GM12878 (cell line): ENCODE results near the gene THBD. TPM values are rescaled to one million over a fixed set of nuclear protein-coding genes. Genes with fewer than 3 reads are reported as not detected.

ENCODE experiments used
- ATAC-seq: fragments of 200-7000 bp; cut with Tn5 transposase; 3 replicates; pipeline ENCODE4 v1.9.1; 2020; ENCODE audit warnings: mild to moderate bottlenecking, moderate library complexity
- BruUV-seq: library from RNA; stranded (reverse); fragments of 400-500 nt; replicated peaks from 2 replicates; lab custom pipeline; 2021; lab: Mats Ljungman, UMichigan
- CTCF ChIA-PET: fragments of 300-600 bp; sonication (Branson Sonifier 250); formaldehyde crosslinking; extraction: SDS; loops from one replicate; lab custom pipeline; 2021; ENCODE audit warnings: inconsistent platforms; lab: Yijun Ruan, JAX
- POLR2A ChIA-PET: fragments of 350-600 bp; formaldehyde crosslinking; extraction: SDS; loops from one replicate; lab custom pipeline; 2021; ENCODE audit warnings: inconsistent platforms; lab: Charles Lee
- RAD21 ChIA-PET: fragments of 300-600 bp; sonication (Branson Sonifier 250); formaldehyde crosslinking; loops from one replicate; lab custom pipeline; 2023; ENCODE audit warnings: antibody characterized with exemption; ENCODE audit not compliant: unreplicated experiment; lab: Charles Lee
- SMC1A ChIA-PET: fragments of 300-600 bp; sonication (Branson Sonifier 250); formaldehyde crosslinking; loops from one replicate; lab custom pipeline; 2023; ENCODE audit not compliant: unreplicated experiment, uncharacterized antibody; lab: Charles Lee
- DNase-seq: peaks from one replicate; pipeline ENCODE4 v3.0.0-alpha.2; 2011; ENCODE audit warnings: low read depth, low spot score
- FAIRE-seq: peaks from 3 replicates; lab custom pipeline; 2011; peaks lifted over from hg19 to GRCh38; lab: Jason Lieb, UNC
- H2AFZ ChIP-seq: 2 replicates; pipeline ENCODE4 v1.6.0; 2011; ENCODE audit warnings: low read depth, low read length, control low read depth; ENCODE audit not compliant: control insufficient read depth
- H3K27ac ChIP-seq: 2 replicates; pipeline ENCODE4 v1.5.1; 2011; ENCODE audit warnings: control low read depth; ENCODE audit not compliant: control insufficient read depth, insufficient read depth
- H3K27me3 ChIP-seq, 2 experiments: replicated peaks in 1 of 2; 2 replicates each; pipeline versions ENCODE4 v1.6.0 to v1.6.1; 2011; ENCODE audit warnings: low read length in 1 of 2; ENCODE audit not compliant: control insufficient read depth in 2 of 2, insufficient read depth in 2 of 2
- H3K36me3 ChIP-seq, 2 experiments: 2 replicates each; pipeline ENCODE4 v1.5.1; 2011; ENCODE audit warnings: low read length in 1 of 2; ENCODE audit not compliant: control insufficient read depth in 2 of 2, insufficient read depth in 2 of 2
- H3K4me1 ChIP-seq: 2 replicates; pipeline ENCODE4 v1.6.1; 2011; ENCODE audit warnings: mild to moderate bottlenecking, low read length, moderate library complexity, mixed read lengths; ENCODE audit not compliant: control insufficient read depth, insufficient read depth
- H3K4me2 ChIP-seq: 2 replicates; pipeline ENCODE4 v1.6.0; 2011; ENCODE audit warnings: control low read depth; ENCODE audit not compliant: control insufficient read depth, insufficient read depth
- H3K4me3 ChIP-seq: fragments of 200-600 bp; sonication (generic); 2 replicates; pipeline ENCODE4 v1.5.1; 2016
- H3K79me2 ChIP-seq: 2 replicates; pipeline ENCODE4 v1.6.0; 2011; ENCODE audit warnings: low read length; ENCODE audit not compliant: control insufficient read depth, insufficient read depth
- H3K9ac ChIP-seq: 2 replicates; pipeline ENCODE4 v1.8.0; 2011; ENCODE audit warnings: low read length, control low read depth, mixed read lengths; ENCODE audit not compliant: control insufficient read depth, insufficient read depth
- H3K9me3 ChIP-seq: replicated peaks from 3 replicates; pipeline ENCODE4 v1.5.1; 2011; ENCODE audit warnings: mild to moderate bottlenecking, low read length; ENCODE audit not compliant: control insufficient read depth, insufficient read depth
- H4K20me1 ChIP-seq: 2 replicates; pipeline ENCODE4 v1.6.0; 2011; ENCODE audit not compliant: control insufficient read depth, insufficient read depth
- GATAD2B ChIP-seq: fragments of 450-650 bp; conservative IDR thresholded peaks from 2 replicates; pipeline ENCODE4 v1.6.1; 2017; ENCODE audit warnings: low read depth, mild to moderate bottlenecking, moderate library complexity
- IKZF1 ChIP-seq: fragments of 450-650 bp; conservative IDR thresholded peaks from 2 replicates; pipeline ENCODE4 v1.6.1; 2017; ENCODE audit warnings: antibody characterized with exemption, mild to moderate bottlenecking
- IRF4 ChIP-seq: IDR thresholded peaks from 2 replicates; pipeline ENCODE4 v1.6.1; 2011; ENCODE audit warnings: low read depth, low read length
- LARP7 ChIP-seq: fragments of 450-650 bp; IDR thresholded peaks from 2 replicates; pipeline ENCODE4 v1.6.1; 2017; ENCODE audit warnings: mild to moderate bottlenecking
- MYC ChIP-seq: IDR thresholded peaks from 2 replicates; pipeline ENCODE4 v1.6.1; 2011; ENCODE audit warnings: mild to moderate bottlenecking, low read length, moderate library complexity, inconsistent platforms; ENCODE audit not compliant: insufficient read depth, insufficient replicate concordance, insufficient read length, severe bottlenecking
- NR2C2 ChIP-seq: IDR thresholded peaks from 2 replicates; pipeline ENCODE4 v1.6.1; 2011; ENCODE audit warnings: borderline replicate concordance, low read depth; ENCODE audit not compliant: control insufficient read depth, insufficient read length
- PML ChIP-seq: IDR thresholded peaks from 2 replicates; pipeline ENCODE4 v1.6.1; 2012; ENCODE audit warnings: low read length, inconsistent platforms
- SPI1 ChIP-seq: IDR thresholded peaks from 2 replicates; pipeline ENCODE4 v1.6.1; 2011; ENCODE audit warnings: low read depth, mild to moderate bottlenecking, low read length, moderate library complexity, borderline replicate concordance; ENCODE audit not compliant: insufficient read depth
- ZNF217 ChIP-seq: fragments of 450-650 bp; IDR thresholded peaks from 2 replicates; pipeline ENCODE4 v1.6.1; 2017; ENCODE audit warnings: antibody characterized with exemption, mild to moderate bottlenecking
- WGBS: methylation state at CpG from one replicate; pipeline ENCODE4 v1.1.6; 2016; ENCODE audit warnings: low lambda C conversion rate; ENCODE audit not compliant: insufficient replicate concordance, insufficient coverage; ENCODE audit errors: missing lambda C conversion rate; 5-methylcytosine and 5-hydroxymethylcytosine counted together
- in situ Hi-C: fragments of 300-500 bp; cut with MboI; formaldehyde crosslinking; loops from 9 replicates; pipeline ENCODE4 v1.14.3; 2018; ENCODE audit warnings: mixed read lengths
- intact Hi-C: fragments of 100-400 bp; cut with micrococcal nuclease; formaldehyde crosslinking; loops from one replicate; pipeline ENCODE4 v1.14.2; 2022; ENCODE audit not compliant: unreplicated experiment
- polyA plus RNA-seq, 11 experiments: library from polyadenylated mRNA; depleted of rRNA in 4 of 11; unstranded in 6 of 11; stranded (reverse) in 5 of 11; fragments of >200 nt; fragmentation: Nextera tagmentation in 4 of 11; fragmentation: Illumina TruSeq in 1 of 11; extraction: Ambion mirVana in 4 of 11; extraction: Trizol in 1 of 11; gene quantifications; 1 replicate in 1 of 11; 2 replicates in 10 of 11; pipeline versions ENCODE4 v1.2.1 to v1.2.3, GENCODE V29; 2011 to 2016; ENCODE audit warnings: inconsistent platforms in 2 of 11, missing spikeins in 2 of 11, low read depth in 1 of 11
- total RNA-seq, 4 experiments: library from RNA; depleted of rRNA in 3 of 4; stranded (reverse); fragments of >200 nt in 3 of 4; fragmentation: Illumina TruSeq in 1 of 4; extraction: Trizol in 1 of 4; gene quantifications; 2 replicates each; pipeline versions ENCODE4 v1.2.1 to v1.2.3, GENCODE V29; 2013 to 2021
- TF ChIP-seq, protein P1 (sequence below): fragments of 450-650 bp; formaldehyde crosslinking; IDR thresholded peaks from 2 replicates; pipeline ENCODE4 v1.5.0; 2022; ENCODE audit warnings: mild to moderate bottlenecking, missing genetic modification characterization
- TF ChIP-seq, protein P2 (sequence below): IDR thresholded peaks from 2 replicates; pipeline ENCODE4 v1.6.1; 2012; ENCODE audit warnings: low read depth, low read length, improper control_type of control experiment

Gene THBD
- total and polyA plus RNA-seq, 10 of the 15 experiments (the other 5 are each of a cell fraction or from before 2014, with no cell fraction given), result not detected

DNA sequence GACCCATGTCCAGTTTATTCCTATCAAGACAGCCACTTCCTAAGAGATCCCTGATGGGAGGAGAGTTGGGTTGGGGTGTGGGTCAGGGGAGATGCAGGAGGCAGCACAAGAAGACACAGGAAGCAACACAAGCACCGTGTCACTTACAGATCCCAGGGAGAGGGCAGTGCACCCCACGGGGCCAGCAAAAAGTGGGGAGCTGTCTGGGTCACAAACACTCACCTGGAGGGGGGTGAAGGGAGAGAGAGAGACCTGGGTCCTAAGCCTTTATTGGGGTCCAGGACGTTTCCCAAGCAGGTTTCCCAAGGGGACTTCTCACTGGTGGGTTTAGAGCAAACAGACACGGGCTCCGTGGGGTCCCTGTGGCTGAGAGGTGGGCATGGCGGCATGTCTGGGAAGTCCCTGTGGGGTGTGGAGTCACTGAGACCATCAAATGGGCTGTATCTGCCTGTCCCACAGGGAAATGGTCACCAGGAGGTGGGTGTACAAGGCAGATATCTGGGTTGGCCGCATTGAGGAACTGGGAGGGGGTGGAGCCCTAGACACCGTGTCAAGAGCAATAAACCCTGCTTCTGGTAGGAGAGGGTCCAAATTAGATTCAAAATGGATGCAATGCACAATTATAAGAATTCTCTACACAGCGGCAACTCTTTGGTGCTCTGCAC is 38.2 kb upstream of the THBD start:
- ChIA-PET RAD21 (interaction anchor here (2.6 kb wide), 1 partner anchor 38 kb away, joined by 9 read pairs; no protein-coding TSS in a partner anchor), CTCF (no interaction called here)
- Histone ChIP-seq H3K9ac (no peak overlapping the region), H3K27ac (no peak overlapping the region)
- TF ChIP-seq IRF4 (0 out of 2 replicates have a peak, but pooled peaks have one; percentile 25), ZNF217 (no peak), SPI1 (peak; percentile 91)
- TF ChIP-seq, all 136 proteins: peak for 2
- Histone ChIP-seq H2AFZ (no peak overlapping the region), H3K36me3 (no peaks in the 10 kb centered on the region), H3K9me3 (no peaks in the 10 kb centered on the region), H3K4me3 (no peak overlapping the region), H3K4me2 (no peak overlapping the region), H3K79me2 (no peaks in the 10 kb centered on the region), H3K27me3 (no peaks in the 10 kb centered on the region), H3K4me1 (peaks cover 14% of the 10 kb centered on the region), H4K20me1 (no peaks in the 10 kb centered on the region)
- WGBS, result 39% methylated on average over 9 of the region's 9 CpGs
- no peak for DNase-seq
- in situ Hi-C loops (no loop called here), intact Hi-C loops (no loop called here)
- ChIA-PET POLR2A (no interaction called here), SMC1A (interaction anchor here (0.7 to 1.9 kb wide), 3 partner anchors 9 to 24 kb away, joined by 3 to 6 read pairs (median 5); no protein-coding TSS in a partner anchor)
- peak; percentile 67 for ATAC-seq
- FAIRE-seq, result no peak
- no TSS peak for BruUV-seq

DNA sequence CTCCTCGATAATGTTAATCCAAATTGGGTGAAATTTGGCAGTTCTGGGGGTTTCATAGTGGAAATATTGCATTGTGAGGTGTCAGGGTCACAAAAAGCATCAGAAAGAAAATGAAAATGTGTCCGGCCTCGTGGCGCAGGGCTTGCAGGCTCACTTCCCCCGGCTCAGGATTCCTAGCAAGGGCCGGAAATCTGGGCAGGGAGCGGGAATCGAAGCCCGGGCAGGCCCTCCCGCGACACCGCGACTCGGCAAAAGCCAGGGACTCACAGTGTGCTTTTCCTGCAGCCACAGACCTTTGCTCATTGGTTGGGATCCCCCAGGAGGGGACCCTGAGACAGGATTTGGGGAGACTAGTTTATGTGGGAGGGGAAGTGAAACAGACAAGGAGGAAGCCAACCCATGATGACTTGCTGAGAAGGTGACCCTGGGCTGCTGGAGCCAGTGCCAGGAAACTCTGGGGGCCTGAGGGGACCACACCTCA is 37.5 kb upstream of the THBD start:
- CTCF ChIA-PET, result interaction anchor here (0.9 to 2.0 kb wide), 6 partner anchors 24 to 148 kb away, joined by 3 to 6 read pairs (median 5); no protein-coding TSS in a partner anchor
- Histone ChIP-seq H3K27ac (0 out of 2 replicates have a peak overlapping the region, but pooled peaks have one; percentile 13), H3K4me3 (no peak overlapping the region), H3K9ac (no peak overlapping the region), H3K4me2 (no peak overlapping the region), H3K9me3 (no peaks in the 10 kb centered on the region), H3K36me3 (no peaks in the 10 kb centered on the region), H3K79me2 (no peaks in the 10 kb centered on the region), H2AFZ (no peak overlapping the region), H4K20me1 (no peaks in the 10 kb centered on the region), H3K27me3 (no peaks in the 10 kb centered on the region), H3K4me1 (peaks cover 14% of the 10 kb centered on the region)
- no TSS peak for BruUV-seq
- FAIRE-seq (no peak), ATAC-seq (peak; percentile 23; the same call in 2 of the 3 replicates), DNase-seq (no peak)
- RAD21 ChIA-PET, result interaction anchor here (1.0 to 2.6 kb wide), 5 partner anchors 22 to 395 kb away, joined by 3 to 9 read pairs (median 4); no protein-coding TSS in a partner anchor
- intact Hi-C loops, result no loop called here
- POLR2A ChIA-PET, result interaction anchor here (0.8 to 1.4 kb wide), 3 partner anchors 23 to 72 kb away, joined by 3 to 5 read pairs (median 4); no protein-coding TSS in a partner anchor
- 62% methylated on average over 11 of the region's 14 CpGs for WGBS
- in situ Hi-C loops, result no loop called here
- SMC1A ChIA-PET, result interaction anchor here (0.7 to 2.4 kb wide), 12 partner anchors 10 to 323 kb away, joined by 3 to 10 read pairs (median 4); no protein-coding TSS in a partner anchor
- peak; percentile 38; the same call in 1 of the 2 replicates for TF ChIP-seq IKZF1
- TF ChIP-seq GATAD2B, result 0 out of 2 replicates have a peak, but pooled peaks have one; percentile 27
- TF ChIP-seq, protein P1, sequence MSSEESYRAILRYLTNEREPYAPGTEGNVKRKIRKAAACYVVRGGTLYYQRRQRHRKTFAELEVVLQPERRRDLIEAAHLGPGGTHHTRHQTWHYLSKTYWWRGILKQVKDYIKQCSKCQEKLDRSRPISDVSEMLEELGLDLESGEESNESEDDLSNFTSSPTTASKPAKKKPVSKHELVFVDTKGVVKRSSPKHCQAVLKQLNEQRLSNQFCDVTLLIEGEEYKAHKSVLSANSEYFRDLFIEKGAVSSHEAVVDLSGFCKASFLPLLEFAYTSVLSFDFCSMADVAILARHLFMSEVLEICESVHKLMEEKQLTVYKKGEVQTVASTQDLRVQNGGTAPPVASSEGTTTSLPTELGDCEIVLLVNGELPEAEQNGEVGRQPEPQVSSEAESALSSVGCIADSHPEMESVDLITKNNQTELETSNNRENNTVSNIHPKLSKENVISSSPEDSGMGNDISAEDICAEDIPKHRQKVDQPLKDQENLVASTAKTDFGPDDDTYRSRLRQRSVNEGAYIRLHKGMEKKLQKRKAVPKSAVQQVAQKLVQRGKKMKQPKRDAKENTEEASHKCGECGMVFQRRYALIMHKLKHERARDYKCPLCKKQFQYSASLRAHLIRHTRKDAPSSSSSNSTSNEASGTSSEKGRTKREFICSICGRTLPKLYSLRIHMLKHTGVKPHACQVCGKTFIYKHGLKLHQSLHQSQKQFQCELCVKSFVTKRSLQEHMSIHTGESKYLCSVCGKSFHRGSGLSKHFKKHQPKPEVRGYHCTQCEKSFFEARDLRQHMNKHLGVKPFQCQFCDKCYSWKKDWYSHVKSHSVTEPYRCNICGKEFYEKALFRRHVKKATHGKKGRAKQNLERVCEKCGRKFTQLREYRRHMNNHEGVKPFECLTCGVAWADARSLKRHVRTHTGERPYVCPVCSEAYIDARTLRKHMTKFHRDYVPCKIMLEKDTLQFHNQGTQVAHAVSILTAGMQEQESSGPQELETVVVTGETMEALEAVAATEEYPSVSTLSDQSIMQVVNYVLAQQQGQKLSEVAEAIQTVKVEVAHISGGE, result no peak
- TF ChIP-seq MYC, result no peak
- TF ChIP-seq LARP7, result no peak
- no peak for TF ChIP-seq PML
- TF ChIP-seq, protein P2, sequence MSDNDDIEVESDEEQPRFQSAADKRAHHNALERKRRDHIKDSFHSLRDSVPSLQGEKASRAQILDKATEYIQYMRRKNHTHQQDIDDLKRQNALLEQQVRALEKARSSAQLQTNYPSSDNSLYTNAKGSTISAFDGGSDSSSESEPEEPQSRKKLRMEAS, result no peak
- TF ChIP-seq NR2C2, result no peak
- peak; percentile 78 for TF ChIP-seq SPI1
